Measurements from ENCODE around the gene CCDC149.

DNA sequence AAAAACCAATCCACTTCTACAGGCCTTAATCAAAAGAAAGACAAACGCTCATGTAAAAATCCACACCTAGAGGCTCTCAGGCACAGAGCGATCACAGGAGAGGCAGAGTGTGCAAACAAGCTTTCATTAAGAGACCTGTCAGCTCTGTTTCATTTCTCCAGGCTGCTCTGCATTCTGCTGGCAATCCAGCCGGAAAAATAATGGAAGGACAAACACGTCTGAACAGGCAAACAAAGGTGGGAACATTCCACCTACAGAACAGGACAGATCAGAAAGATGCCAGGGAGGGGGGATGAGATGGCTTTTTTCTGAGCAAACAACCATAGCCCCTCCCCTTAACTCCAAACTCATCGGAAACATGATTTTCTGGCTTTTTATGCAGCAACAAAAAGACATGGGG is 107.8 kb downstream of the CCDC149 start:
- TF ChIP-seq EZH2 (IDR thresholded peaks at IDR 0.05; ENCODE audit: borderline replicate concordance, low read depth, low read length, severe bottlenecking) (no peak), MYC (IDR thresholded peaks at IDR 0.05; ENCODE audit: low read depth, low read length) (no peak), POLR2A (IDR thresholded peaks at IDR 0.05; ENCODE audit: low read depth, low read length) (no peak), POLR2AphosphoS5 (IDR thresholded peaks at IDR 0.05; ENCODE audit: insufficient read depth, low read depth, low read length) (no peak), FOS (IDR thresholded peaks at IDR 0.05; ENCODE audit: borderline replicate concordance, insufficient read depth, low read length) (no peak), JUN (IDR thresholded peaks at IDR 0.05; ENCODE audit: borderline replicate concordance, insufficient read depth, insufficient read length, low read depth) (no peak), GATA2 (IDR thresholded peaks at IDR 0.05; ENCODE audit: insufficient read depth, insufficient read length, low read depth, low read length) (no peak)
- TF ChIP-seq, protein P1, sequence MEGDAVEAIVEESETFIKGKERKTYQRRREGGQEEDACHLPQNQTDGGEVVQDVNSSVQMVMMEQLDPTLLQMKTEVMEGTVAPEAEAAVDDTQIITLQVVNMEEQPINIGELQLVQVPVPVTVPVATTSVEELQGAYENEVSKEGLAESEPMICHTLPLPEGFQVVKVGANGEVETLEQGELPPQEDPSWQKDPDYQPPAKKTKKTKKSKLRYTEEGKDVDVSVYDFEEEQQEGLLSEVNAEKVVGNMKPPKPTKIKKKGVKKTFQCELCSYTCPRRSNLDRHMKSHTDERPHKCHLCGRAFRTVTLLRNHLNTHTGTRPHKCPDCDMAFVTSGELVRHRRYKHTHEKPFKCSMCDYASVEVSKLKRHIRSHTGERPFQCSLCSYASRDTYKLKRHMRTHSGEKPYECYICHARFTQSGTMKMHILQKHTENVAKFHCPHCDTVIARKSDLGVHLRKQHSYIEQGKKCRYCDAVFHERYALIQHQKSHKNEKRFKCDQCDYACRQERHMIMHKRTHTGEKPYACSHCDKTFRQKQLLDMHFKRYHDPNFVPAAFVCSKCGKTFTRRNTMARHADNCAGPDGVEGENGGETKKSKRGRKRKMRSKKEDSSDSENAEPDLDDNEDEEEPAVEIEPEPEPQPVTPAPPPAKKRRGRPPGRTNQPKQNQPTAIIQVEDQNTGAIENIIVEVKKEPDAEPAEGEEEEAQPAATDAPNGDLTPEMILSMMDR (IDR thresholded peaks at IDR 0.05; ENCODE audit: extremely low read depth in 1 of 2, insufficient read depth in 1 of 2, low read depth in 1 of 2, low read length in 2 of 2) = no peak
- TF ChIP-seq, protein P2, sequence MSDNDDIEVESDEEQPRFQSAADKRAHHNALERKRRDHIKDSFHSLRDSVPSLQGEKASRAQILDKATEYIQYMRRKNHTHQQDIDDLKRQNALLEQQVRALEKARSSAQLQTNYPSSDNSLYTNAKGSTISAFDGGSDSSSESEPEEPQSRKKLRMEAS (IDR thresholded peaks at IDR 0.05; ENCODE audit: insufficient read depth, insufficient read length) = no peak

Measured in endothelial cell of umbilical vein (primary cell).